Activated T-helper 2 cell treated with anti-CD3 and anti-CD28 coated beads, Interferon-gamma antibody, Interleukin-2, Interleukin-4, amounts not matched to agents 10 μg/mL and 5 μg/mL and 100 μg/mL, durations not matched to agents 14 hours and 24 hours and 36 hours (primary cell): ENCODE data around the gene TMOD4. TPM values are rescaled to one million over a fixed set of nuclear protein-coding genes. Genes with fewer than 3 reads are reported as not detected.
"Not testable (repeated sequence)": the region's sequence is repeated elsewhere in the genome, so short reads cannot be mapped to it uniquely, and the experiment has no call there.

Source experiments
- DNase-seq: peaks from one replicate; pipeline ENCODE4 v3.0.0; 2021; ENCODE audit warnings: low spot score
- H3K27ac Mint-ChIP-seq: one replicate; pipeline ENCODE4 v1.8.0; 2021; ENCODE audit warnings: mixed read lengths
- H3K27me3 Mint-ChIP-seq: one replicate; pipeline ENCODE4 v1.8.0; 2021; ENCODE audit warnings: low read depth, mixed read lengths
- H3K36me3 Mint-ChIP-seq: one replicate; pipeline ENCODE4 v1.8.0; 2021; ENCODE audit warnings: low read depth, mixed read lengths
- H3K4me1 Mint-ChIP-seq: one replicate; pipeline ENCODE4 v1.8.0; 2021; ENCODE audit warnings: low read depth, mixed read lengths
- H3K4me3 Mint-ChIP-seq: one replicate; pipeline ENCODE4 v1.8.0; 2021; ENCODE audit warnings: low read depth, mild to moderate bottlenecking, moderate library complexity, mixed read lengths
- H3K9me3 Mint-ChIP-seq: one replicate; pipeline ENCODE4 v1.8.0; 2021; ENCODE audit warnings: mixed read lengths
- intact Hi-C: fragments of 100-400 bp; cut with micrococcal nuclease; formaldehyde crosslinking; loops from one replicate; pipeline ENCODE4 v1.15.1; 2023
- total RNA-seq: library from RNA; stranded (reverse); gene quantifications from 2 replicates; pipeline ENCODE4 v1.2.3, GENCODE V29; 2022

The TMOD4 gene
- total RNA-seq, result 1.0 TPM in 1 of 2 replicates, not detected in the other

DNA sequence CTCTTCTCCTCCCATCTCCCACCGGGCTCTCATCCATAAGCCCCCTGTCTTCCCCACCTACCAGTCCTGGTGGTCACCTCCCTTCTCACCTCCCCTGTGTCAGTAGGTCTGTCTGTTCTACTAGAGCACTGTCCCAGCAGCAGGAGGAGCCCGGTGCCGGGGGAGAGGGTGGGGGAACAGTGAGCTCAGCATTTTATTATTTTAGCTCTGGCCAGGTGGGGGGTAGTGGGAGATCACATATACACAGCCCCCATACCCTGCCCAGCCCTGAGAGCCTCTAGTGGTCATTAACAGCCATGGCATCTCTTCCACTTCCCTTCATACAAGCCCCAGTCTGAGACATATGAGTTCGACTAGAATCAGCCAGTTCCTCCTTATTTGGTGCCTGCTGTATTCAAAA is at the start of gene TMOD4:
Gene TMOD4 (minus strand): TSS at position 119 of the 400 bp plus-strand sequence. CDS start 1,106 bp downstream, outside the sequence.
- Mint-ChIP-seq H3K4me1 (no peaks in the 10 kb centered on the region), H3K4me3 (no peak within 1 kb of the TSS), H3K9me3 (no peaks in the 10 kb centered on the region), H3K27ac (no peak within 1 kb of the TSS), H3K36me3 (peaks cover 60% of the 10 kb centered on the region), H3K27me3 (no peaks in the 10 kb centered on the region)
- DNase-seq, result no peak
- intact Hi-C loops, result no loop called here

DNA sequence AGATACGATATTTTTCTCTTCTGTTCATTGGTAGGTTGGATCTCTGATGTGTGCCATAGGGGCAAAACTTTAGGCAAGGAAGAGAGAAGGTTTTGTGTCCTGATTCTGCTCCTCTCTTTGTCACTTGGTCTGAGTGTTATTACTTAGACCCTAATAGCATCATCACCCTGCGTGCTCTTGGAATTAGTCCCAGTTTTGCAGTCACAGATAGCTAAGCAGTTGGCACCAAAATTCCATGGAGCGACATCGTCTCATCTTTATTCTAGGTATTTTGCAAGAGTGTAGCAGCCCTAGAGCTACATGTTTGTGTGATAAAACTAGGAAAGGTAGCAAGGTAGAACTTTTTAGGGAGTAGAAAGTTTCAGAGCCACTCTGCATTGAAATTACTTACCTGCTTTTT is 46.3 kb upstream of the TMOD4 start:
- Mint-ChIP-seq H3K27ac (no peak overlapping the region), H3K4me3 (no peak overlapping the region), H3K9me3 (no peaks in the 10 kb centered on the region), H3K27me3 (no peaks in the 10 kb centered on the region), H3K36me3 (peaks cover 26% of the 10 kb centered on the region), H3K4me1 (peaks cover 8% of the 10 kb centered on the region)
- no peak for DNase-seq
- intact Hi-C loops, result no loop called here

DNA sequence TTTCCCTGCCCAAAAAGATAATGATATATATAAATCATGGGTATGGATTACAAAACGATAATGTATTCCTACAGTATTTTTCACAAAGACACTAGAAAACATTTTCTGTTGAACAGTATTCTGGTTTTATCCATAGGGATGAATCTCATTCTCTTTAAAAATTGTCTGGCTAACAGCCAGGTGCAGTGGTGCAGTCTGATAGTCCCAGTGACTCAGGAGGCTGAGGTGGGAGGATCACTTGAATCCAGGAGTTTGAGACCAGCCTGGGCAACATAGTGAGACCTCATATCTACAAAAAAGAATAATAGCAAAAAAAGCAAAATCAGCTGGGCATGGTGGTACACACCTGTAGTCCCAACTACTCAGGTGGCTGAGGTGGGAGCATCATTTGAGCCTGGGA is 45.8 kb upstream of the TMOD4 start:
- no peaks in the 10 kb centered on the region for H3K9me3 Mint-ChIP-seq
- no peaks in the 10 kb centered on the region for H3K27me3 Mint-ChIP-seq
- no peak for DNase-seq
- H3K36me3 Mint-ChIP-seq, result peaks cover 23% of the 10 kb centered on the region
- peaks cover 8% of the 10 kb centered on the region for H3K4me1 Mint-ChIP-seq
- no peak overlapping the region for H3K4me3 Mint-ChIP-seq
- intact Hi-C loops, result no loop called here
- no peak overlapping the region for H3K27ac Mint-ChIP-seq

DNA sequence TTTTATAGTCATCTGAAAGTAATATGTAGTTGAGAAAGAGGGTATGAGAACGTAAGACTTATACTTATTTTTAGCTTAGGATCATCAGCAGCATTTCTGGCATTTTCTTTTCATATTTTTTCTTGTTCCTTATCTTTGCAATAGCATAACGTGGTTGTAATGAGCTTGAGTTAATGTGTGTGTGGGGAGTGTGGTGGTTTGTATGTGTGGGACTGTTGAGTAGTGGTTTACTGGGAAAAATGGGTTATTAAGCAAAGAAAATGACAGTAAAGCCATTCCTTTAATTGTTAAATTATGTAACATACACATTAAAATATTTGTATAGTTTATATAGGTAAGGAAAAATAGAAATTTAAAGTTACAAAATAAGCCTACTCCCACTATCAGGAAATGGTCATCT is 37.8 kb upstream of the TMOD4 start:
- peak overlapping the region; percentile 3 for H3K27ac Mint-ChIP-seq
- no peak for DNase-seq
- H3K4me1 Mint-ChIP-seq, result peaks cover 29% of the 10 kb centered on the region
- H3K4me3 Mint-ChIP-seq, result no peak overlapping the region
- H3K36me3 Mint-ChIP-seq, result peaks cover 58% of the 10 kb centered on the region
- H3K9me3 Mint-ChIP-seq, result no peaks in the 10 kb centered on the region
- no peaks in the 10 kb centered on the region for H3K27me3 Mint-ChIP-seq
- intact Hi-C loops, result no loop called here

DNA sequence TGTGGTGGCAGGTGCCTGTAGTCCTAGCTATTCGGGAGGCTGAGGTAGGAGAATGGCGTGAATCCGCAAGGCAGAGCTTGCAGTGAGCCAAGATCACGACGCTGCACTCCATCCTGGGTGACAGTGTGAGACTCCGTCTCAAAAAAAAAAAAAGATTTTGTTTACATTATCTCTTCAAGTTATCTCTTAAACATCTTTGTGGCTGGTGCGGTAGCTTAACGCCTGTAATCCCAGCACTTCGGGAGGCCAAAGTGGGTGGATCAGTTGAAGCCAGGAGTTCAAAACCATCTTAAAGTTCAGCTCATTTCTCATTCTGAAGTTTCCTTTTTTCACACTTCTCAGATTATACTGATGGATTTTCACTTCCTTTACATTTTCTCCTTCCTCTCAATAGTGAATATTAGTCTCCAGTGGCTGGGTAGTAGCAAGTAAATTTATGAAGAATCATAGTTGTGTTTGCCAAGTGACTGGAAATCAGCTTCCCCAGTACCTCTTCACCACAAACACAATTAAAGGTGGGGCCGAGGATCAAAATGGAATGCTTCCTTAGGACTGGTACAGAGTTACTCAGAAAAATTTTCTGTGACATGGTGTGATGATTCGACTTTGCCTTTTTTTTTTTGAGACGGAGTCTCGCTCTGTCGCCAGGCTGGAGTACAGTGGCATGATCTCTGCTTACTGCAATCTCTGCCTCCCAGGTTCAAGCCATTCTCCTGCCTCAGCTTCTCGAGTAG is 36.4 kb upstream of the TMOD4 start:
- Mint-ChIP-seq H3K27me3 (no peaks in the 10 kb centered on the region), H3K27ac (peak overlapping the region; percentile 85), H3K36me3 (peaks cover 61% of the 10 kb centered on the region), H3K4me3 (peak overlapping the region; percentile 54), H3K9me3 (no peaks in the 10 kb centered on the region), H3K4me1 (peaks cover 27% of the 10 kb centered on the region)
- peak; percentile 19 for DNase-seq
- intact Hi-C loops, result no loop called here

DNA sequence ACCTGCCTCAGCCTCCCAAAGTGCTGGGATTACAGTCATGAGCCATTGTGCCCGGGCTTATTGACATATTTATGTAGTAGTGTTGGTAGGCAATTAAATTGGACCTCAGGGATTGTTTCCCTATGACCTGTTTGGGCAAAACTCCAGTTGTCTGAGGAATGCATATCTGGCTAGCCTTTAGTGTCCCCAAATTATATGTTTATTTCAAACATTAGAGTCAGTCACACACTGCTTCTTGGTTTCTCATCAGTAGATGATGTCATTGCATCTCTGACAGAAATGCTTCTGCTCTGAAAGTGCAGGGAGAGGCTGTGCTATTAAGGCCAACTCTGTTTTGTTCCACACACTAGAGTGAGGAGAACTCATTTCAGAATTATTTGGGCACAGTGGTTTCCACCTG is 35.0 kb upstream of the TMOD4 start:
- no peak for DNase-seq
- Mint-ChIP-seq H3K36me3 (peaks cover 67% of the 10 kb centered on the region), H3K27ac (peak overlapping the region; percentile 67), H3K9me3 (no peaks in the 10 kb centered on the region), H3K4me3 (no peak overlapping the region), H3K4me1 (peaks cover 23% of the 10 kb centered on the region), H3K27me3 (no peaks in the 10 kb centered on the region)
- intact Hi-C loops, result no loop called here

DNA sequence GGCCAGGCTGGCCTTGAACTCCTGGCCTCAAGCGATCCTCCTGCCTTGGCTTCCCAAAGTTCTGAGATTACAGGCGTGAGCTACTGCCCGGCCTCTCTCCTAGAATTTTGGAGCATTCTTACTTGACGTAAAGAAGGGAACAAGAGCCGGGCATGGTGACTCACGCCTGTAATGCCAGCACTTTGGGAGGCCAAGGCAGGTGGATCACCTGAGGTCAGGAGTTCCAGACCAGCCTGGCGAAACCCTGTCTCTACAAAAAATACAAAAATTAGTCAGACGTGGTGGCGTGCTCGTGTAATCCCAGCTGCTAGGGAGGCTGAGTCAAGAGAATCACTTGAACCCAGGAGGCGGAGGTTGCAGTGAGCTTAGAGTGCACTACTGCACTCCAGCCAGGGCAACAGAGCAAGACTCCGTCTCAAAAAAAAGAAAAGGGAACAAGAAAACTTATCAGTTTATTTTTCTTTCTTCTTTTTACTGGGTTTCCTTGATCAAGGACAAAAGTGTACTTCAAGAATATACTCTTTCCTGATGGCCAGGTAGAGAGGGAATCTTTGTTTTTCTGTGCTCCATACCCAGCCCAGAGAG is 29.7 kb upstream of the TMOD4 start:
- peaks cover 13% of the 10 kb centered on the region for H3K4me1 Mint-ChIP-seq
- DNase-seq, H3K27ac Mint-ChIP-seq, H3K9me3 Mint-ChIP-seq, H3K27me3 Mint-ChIP-seq, H3K4me3 Mint-ChIP-seq, intact Hi-C loops: not testable (repeated sequence)
- peaks cover 59% of the 10 kb centered on the region for H3K36me3 Mint-ChIP-seq

DNA sequence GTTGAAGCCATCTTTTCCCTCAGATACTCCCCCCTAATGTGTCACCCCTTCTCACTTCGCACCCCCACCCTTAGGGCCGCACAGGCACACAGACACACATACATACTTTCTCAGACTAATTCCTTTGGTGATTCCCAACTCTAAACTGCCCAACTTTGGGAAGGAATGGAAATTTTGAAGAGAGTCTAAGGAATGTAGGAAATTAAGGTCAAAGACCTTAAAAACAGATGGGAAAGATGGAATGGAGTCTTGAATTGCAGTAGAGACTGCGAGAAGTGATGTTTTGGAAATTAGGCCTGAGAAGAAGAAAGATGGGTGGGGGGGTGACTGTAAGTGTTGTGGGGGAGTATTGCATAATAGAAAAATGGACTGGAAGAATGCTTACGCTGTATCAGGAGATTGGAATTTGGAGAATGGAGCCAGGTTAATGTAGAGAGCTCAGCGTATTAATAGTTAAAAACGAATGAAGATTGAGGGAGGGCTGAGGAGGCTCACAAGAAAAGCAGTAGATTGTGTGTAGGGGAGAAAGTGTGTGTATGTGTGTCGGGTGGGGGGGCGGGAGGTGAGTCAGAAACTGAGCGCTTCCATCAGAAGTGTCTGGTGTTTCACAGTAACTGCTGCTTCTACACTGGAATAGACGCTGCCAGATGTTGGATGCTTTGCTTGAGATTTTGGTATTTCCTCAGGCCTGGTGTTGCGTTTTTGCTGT is 24.2 kb upstream of the TMOD4 start:
- peak overlapping the region; percentile 99 for H3K4me3 Mint-ChIP-seq
- no peaks in the 10 kb centered on the region for H3K9me3 Mint-ChIP-seq
- H3K27me3 Mint-ChIP-seq, result no peaks in the 10 kb centered on the region
- DNase-seq, result no peak
- intact Hi-C loops, result loop anchor here (1.0 to 5.0 kb wide), 4 partner anchors 35 to 147 kb away; partner anchors contain the start of genes LYSMD1, RFX5 and TNFAIP8L2
- peaks cover 43% of the 10 kb centered on the region for H3K36me3 Mint-ChIP-seq
- H3K27ac Mint-ChIP-seq, result peak overlapping the region; percentile 93
- peaks cover 35% of the 10 kb centered on the region for H3K4me1 Mint-ChIP-seq

DNA sequence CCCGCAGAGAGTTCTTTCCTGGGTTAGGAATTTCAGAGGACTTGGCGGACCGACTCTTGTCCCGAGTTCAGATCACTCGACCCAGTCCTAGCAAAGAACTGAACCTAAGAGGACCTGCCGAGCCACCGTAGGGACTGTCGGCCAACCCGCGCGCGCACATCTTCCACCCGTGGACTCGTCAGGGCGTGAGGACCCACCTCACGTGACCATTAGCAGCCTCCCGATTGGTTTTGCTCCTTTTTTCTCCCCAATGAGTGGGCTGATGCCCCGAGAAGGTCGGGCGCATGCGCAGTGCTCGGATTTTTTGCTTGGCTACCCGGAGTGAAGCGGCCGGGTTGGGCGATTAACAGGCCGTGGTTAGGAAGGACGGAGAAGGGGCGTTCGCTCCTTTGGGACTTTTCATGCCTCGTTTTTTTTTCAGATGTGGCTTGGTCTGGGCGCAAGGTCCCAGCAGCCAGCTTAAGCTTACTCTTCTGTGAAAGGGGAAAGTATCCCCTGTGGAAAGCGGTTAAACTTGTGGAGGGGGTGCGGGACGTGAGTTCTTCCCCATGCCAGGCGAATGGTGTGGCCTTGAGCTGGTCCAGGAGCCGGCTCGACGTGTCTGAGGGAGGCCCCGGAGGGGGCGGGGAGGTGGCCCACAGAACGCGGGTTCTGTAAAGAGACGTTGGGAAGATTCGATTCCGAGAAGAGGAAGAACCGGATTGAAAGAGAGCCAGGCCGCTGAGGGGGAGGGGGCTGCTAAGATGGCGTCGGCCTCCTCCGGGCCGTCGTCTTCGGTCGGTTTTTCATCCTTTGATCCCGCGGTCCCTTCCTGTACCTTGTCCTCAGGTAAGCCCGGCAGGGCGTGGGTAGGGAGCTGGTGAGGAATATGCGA is 22.7 kb upstream of the TMOD4 start, which contains the start of gene PIP5K1A:
Gene PIP5K1A (plus strand): TSS at position 299 of the 874 bp plus-strand sequence. CDS start 445 bp downstream, at position 744.
- peak; percentile 97 for DNase-seq
- peak within 1 kb of the TSS; percentile 99 for H3K4me3 Mint-ChIP-seq
- no peaks in the 10 kb centered on the region for H3K9me3 Mint-ChIP-seq
- peaks cover 3% of the 10 kb centered on the region for H3K27me3 Mint-ChIP-seq
- peaks cover 28% of the 10 kb centered on the region for H3K4me1 Mint-ChIP-seq
- peak within 1 kb of the TSS; percentile 93 for H3K27ac Mint-ChIP-seq
- intact Hi-C loops, result loop anchor here (1.0 to 5.0 kb wide), 6 partner anchors 8 to 149 kb away; partner anchors contain the start of genes LYSMD1, RFX5, TNFAIP8L2 and VPS72
- peaks cover 35% of the 10 kb centered on the region for H3K36me3 Mint-ChIP-seq

DNA sequence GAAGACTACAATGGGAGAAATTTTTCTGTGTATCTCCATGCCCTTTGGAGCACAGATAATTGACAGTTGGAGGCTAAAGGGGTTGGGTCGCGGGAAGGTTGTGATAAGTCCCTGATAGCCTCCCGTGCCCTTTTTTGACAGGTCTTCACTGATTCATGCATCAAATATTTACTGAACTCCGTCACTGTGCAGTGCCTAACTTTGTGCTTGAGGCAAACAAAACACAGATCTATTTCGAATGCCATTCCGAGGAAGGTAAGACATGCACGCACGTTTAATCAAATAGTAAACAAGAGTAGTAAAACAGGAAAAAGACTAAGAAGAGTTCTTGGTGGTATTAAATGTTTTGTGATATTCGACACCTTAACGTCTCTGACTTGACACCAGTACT is 22.1 kb upstream of the TMOD4 start:
- Mint-ChIP-seq H3K4me1 (peaks cover 28% of the 10 kb centered on the region), H3K27ac (peak overlapping the region; percentile 93), H3K4me3 (peak overlapping the region; percentile 99), H3K9me3 (no peaks in the 10 kb centered on the region), H3K27me3 (peaks cover 3% of the 10 kb centered on the region), H3K36me3 (peaks cover 32% of the 10 kb centered on the region)
- no peak for DNase-seq
- intact Hi-C loops, result loop anchor here (1.0 to 5.0 kb wide), 5 partner anchors 8 to 149 kb away; partner anchors contain the start of genes LYSMD1, RFX5, TNFAIP8L2 and VPS72

DNA sequence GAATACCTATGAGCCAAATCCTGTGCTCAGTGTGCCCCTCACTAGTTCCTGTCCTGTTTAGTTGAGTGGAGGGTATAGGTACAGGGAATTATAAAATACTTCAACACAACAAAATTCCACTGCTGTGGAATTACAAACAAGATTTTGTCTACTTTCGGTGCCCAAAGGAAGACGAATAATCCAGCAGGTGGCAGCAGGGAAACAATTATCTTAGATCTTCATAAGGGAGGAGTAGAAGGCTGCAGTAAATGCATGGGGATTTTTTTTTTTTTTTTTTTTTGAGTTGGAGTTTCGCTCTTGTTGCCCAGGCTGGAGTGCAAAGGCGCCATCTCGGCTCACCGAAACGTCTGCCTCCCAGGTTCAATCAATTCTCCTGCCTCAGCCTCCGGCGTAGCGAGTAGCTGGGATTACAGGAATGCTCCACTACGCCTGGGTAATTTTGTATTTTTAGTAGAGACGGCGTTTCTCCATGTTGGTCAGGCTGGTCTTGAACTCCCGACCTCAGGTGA is 20.6 kb upstream of the TMOD4 start:
- intact Hi-C loops, result loop anchor here (1.0 to 5.0 kb wide), 2 partner anchors 55 to 151 kb away; partner anchors contain the start of gene RFX5
- H3K36me3 Mint-ChIP-seq, result peaks cover 21% of the 10 kb centered on the region
- H3K4me1 Mint-ChIP-seq, result peaks cover 27% of the 10 kb centered on the region
- peak; percentile 34 for DNase-seq
- no peaks in the 10 kb centered on the region for H3K9me3 Mint-ChIP-seq
- H3K27ac Mint-ChIP-seq, result no peak overlapping the region
- H3K4me3 Mint-ChIP-seq, result peak overlapping the region; percentile 33
- H3K27me3 Mint-ChIP-seq, result peaks cover 3% of the 10 kb centered on the region
